ENCODE data around the gene SLC66A2. TPM values are rescaled to one million over a fixed set of nuclear protein-coding genes. Genes with fewer than 3 reads are reported as not detected.

The SLC66A2 gene
- total RNA-seq, 2 experiments from 2014 or later, result 44.5 to 44.8 TPM

DNA sequence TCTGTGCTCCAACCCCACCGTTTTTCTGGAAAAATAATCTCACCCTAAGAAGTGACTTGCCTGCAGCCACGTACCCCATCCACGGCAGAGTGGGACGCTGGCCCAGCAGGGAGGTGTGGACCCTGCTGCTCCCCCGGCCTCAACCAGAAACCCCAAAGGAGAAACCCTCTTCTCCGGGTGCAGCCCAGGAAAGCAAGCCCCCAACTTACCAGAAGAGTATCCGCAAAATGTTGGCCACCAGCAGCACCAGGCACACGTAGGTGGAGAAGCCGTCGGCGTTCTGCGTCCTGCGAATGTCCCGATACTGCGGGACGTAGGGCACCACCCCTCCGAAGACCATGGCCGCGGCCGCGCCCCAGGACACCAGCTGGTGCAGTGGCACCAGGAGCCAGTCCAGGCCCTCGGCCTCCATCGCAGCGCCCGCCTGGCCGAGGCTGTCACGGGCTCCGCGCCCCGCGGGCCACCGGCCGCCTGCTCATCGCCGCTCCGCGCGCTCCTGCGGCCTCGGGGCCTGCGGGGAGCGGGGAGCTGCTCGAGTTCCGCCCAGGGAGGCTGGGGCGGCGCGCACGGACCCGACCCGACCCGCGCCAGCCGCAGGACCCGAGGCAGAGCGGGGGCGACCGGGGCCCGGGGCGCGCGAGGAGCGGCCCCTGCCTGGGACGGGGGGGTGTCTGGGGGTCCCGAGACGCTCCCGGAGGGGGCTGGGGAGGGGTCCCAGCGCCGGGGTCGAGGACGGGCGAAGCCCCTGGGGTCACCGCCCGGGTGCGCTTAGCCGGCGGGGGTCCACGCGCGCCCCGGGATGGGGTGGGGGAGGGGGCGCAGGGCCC lies 725 bp downstream of the SLC66A2 start:
- ATAC-seq (ENCODE audit: poor library complexity) (peak; percentile 25), DNase-seq (peak in 5 of 14 experiments; percentile 10 to 64 (median 25))
- Mint-ChIP-seq H3K4me3 (peak overlapping the region; percentile 87), H3K27me3 (no peaks in the 10 kb centered on the region), H3K4me1 (ENCODE audit: low read depth) (peaks cover 37% of the 10 kb centered on the region), H3K9me3 (no peaks in the 10 kb centered on the region), H3K27ac (peak overlapping the region; percentile 80), H3K36me3 (ENCODE audit: low read depth) (peaks cover 20% of the 10 kb centered on the region)
- Histone ChIP-seq H3K4me1 (ENCODE audit: insufficient read depth, low read length) (peaks cover 39% of the 10 kb centered on the region), H3K27ac (ENCODE audit: low read depth in 1 of 2, low read length in 2 of 2) (peak overlapping the region in 1 of 2 donors; percentile 35), H3K4me3 (ENCODE audit: low read length) (peak overlapping the region; percentile 62), H3K9me3 (ENCODE audit: control insufficient read depth in 1 of 2, insufficient read depth in 1 of 2, low read length in 2 of 2) (no peaks in the 10 kb centered on the region), H3K27me3 (ENCODE audit: control insufficient read depth in 1 of 2, insufficient read depth in 2 of 2, low read length in 2 of 2) (no peaks in the 10 kb centered on the region), H3K36me3 (ENCODE audit: insufficient read depth, low read length) (peaks cover 3% of the 10 kb centered on the region)
- CTCF ChIA-PET, result interaction anchor here (1.2 to 1.4 kb wide), 4 partner anchors 9 to 37 kb away, joined by 3 to 8 read pairs (median 3); no protein-coding TSS in a partner anchor
- POLR2A ChIA-PET, result interaction anchor here (0.7 to 4.2 kb wide), 10 partner anchors 9 to 882 kb away, joined by 3 to 27 read pairs (median 6); partner anchors contain the start of genes ADNP2, ATP9B, HSBP1L1 and RBFA
- intact Hi-C loops (cut with DNase I, micrococcal nuclease), result loop anchor here (1.0 to 10.0 kb wide), 7 partner anchors 14 to 886 kb away; partner anchors contain the start of genes CTDP1 (in 2 of the 2), TXNL4A (in 2 of the 2), ATP9B (in 1 of the 2) and HSBP1L1 (in 1 of the 2)
- TF ChIP-seq, protein P1, sequence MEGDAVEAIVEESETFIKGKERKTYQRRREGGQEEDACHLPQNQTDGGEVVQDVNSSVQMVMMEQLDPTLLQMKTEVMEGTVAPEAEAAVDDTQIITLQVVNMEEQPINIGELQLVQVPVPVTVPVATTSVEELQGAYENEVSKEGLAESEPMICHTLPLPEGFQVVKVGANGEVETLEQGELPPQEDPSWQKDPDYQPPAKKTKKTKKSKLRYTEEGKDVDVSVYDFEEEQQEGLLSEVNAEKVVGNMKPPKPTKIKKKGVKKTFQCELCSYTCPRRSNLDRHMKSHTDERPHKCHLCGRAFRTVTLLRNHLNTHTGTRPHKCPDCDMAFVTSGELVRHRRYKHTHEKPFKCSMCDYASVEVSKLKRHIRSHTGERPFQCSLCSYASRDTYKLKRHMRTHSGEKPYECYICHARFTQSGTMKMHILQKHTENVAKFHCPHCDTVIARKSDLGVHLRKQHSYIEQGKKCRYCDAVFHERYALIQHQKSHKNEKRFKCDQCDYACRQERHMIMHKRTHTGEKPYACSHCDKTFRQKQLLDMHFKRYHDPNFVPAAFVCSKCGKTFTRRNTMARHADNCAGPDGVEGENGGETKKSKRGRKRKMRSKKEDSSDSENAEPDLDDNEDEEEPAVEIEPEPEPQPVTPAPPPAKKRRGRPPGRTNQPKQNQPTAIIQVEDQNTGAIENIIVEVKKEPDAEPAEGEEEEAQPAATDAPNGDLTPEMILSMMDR (IDR thresholded peaks at IDR 0.05), result no peak

DNA sequence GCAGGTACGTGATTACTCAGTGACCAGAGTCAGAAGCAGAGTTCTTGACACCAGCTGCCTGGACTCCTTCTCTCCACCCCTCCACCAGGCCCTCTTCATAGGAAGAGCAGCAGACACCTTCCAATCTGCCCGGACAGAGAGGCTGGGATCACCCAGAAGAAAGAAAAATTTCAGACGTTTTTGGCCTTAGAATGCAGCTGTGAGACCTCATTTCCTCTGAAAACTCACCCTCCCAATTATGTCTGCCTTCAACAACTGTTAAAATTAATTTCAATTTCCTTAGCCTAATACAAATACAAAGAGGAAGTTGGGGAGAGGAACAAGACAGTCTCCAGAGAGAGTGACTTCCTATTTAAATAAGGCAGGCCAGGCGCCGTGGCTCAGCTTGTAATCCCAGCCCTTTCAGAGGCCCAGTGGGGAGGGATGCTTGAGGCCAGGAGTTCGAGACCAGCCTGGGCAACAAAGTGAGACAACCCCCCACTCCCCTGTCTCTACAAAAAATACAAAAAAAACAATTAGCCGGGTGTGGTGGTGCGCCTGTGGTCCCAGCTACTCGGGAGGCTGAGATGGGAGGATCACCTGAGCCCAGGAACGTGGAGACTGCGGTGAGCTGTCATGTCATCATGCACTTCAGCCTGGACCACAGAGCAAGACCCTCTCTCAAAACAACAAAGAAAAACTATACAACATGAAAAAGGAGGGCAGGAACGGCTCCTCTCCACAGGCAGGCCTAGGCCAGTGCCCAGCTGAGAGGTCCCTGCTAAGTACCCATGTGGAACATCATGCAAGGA lies 1.6 kb downstream of the SLC66A2 start:
- TF ChIP-seq, protein P1 (IDR thresholded peaks at IDR 0.05), result no peak
- ChIA-PET POLR2A (interaction anchor here (1.3 to 4.2 kb wide), 3 partner anchors 15 to 159 kb away, joined by 7 to 27 read pairs (median 9); partner anchors contain the start of genes ADNP2, HSBP1L1 and TXNL4A), CTCF (interaction anchor here (1.2 to 1.4 kb wide), 2 partner anchors 10 to 11 kb away, joined by 3 read pairs; no protein-coding TSS in a partner anchor)
- intact Hi-C loops (cut with DNase I, micrococcal nuclease), result loop anchor here (2.0 to 10.0 kb wide), 6 partner anchors 15 to 885 kb away; partner anchors contain the start of genes TXNL4A (in 2 of the 2), ATP9B (in 1 of the 2), CTDP1 (in 1 of the 2) and HSBP1L1 (in 1 of the 2)
- H3K4me1 ChIP-seq (ENCODE audit: insufficient read depth, low read length), result peaks cover 46% of the 10 kb centered on the region
- no peaks in the 10 kb centered on the region for H3K27me3 Mint-ChIP-seq
- peak overlapping the region; percentile 62 for H3K4me3 ChIP-seq (ENCODE audit: low read length)
- H3K9me3 ChIP-seq (ENCODE audit: control insufficient read depth in 1 of 2, insufficient read depth in 1 of 2, low read length in 2 of 2), result no peaks in the 10 kb centered on the region
- H3K36me3 Mint-ChIP-seq (ENCODE audit: low read depth), result peaks cover 20% of the 10 kb centered on the region
- no peaks in the 10 kb centered on the region for H3K9me3 Mint-ChIP-seq
- no peak overlapping the region for H3K27ac ChIP-seq (ENCODE audit: low read depth in 1 of 2, low read length in 2 of 2)
- H3K36me3 ChIP-seq (ENCODE audit: insufficient read depth, low read length), result peaks cover 3% of the 10 kb centered on the region
- no peak for ATAC-seq (ENCODE audit: poor library complexity)
- H3K27ac Mint-ChIP-seq, result peak overlapping the region; percentile 80
- H3K4me3 Mint-ChIP-seq, result peak overlapping the region; percentile 87
- H3K27me3 ChIP-seq (ENCODE audit: control insufficient read depth in 1 of 2, insufficient read depth in 2 of 2, low read length in 2 of 2), result no peaks in the 10 kb centered on the region
- peak in 2 of 14 experiments; percentile 43 to 48 for DNase-seq
- peaks cover 37% of the 10 kb centered on the region for H3K4me1 Mint-ChIP-seq (ENCODE audit: low read depth)

All from CD4-positive, alpha-beta T cell (primary cell).